Testis (tissue), 2 donors: Measurements from ENCODE around the gene IER5L.

Experiments used
- CTCF ChIP-seq, 3 experiments: fragments of 450-650 bp in 2 of 3; fragments of 200-600 bp in 1 of 3; sonication (generic) in 1 of 3; IDR thresholded peaks; one replicate each; pipeline ENCODE4 v1.5.1; 2016 to 2019; ENCODE audit warnings: antibody characterized with exemption in 3 of 3, mild to moderate bottlenecking in 2 of 3, moderate library complexity in 1 of 3
- POLR2A ChIP-seq: fragments of 450-650 bp; IDR thresholded peaks from one replicate; pipeline ENCODE4 v1.6.1; 2017; ENCODE audit warnings: antibody characterized with exemption, mild to moderate bottlenecking, moderate library complexity

DNA sequence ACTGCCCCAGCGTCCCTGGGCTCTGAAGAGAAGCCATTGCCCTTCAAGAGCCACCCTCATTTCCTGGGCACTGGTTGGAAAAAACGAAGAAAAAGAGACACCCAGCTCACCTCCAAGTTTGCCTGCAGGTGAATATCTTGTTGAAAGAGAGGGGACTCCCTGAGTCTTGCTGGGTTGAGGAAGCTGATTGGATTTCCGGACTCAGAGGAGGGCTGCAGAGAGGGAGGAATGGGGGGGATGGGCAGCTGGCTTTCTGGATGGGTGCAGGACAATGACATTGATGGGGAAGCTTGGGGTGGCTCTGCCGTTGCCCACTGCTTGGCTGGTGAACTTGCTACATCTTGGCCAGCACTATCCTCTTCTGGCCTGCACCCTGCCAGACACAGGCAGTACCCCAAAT, 31.0 kb upstream of the IER5L start:
- TF ChIP-seq CTCF (IDR thresholded peaks at IDR 0.05) (no peak), POLR2A (no peak)
